ENCODE measurements around the gene CEP164. TPM values are rescaled to one million over a fixed set of nuclear protein-coding genes. Genes with fewer than 3 reads are reported as not detected.

Gene CEP164
- total and polyA plus RNA-seq, 2 of the 8 experiments (the other 6 are each of a cell fraction or from before 2014, with no cell fraction given), result 8.4 to 20.8 TPM

DNA sequence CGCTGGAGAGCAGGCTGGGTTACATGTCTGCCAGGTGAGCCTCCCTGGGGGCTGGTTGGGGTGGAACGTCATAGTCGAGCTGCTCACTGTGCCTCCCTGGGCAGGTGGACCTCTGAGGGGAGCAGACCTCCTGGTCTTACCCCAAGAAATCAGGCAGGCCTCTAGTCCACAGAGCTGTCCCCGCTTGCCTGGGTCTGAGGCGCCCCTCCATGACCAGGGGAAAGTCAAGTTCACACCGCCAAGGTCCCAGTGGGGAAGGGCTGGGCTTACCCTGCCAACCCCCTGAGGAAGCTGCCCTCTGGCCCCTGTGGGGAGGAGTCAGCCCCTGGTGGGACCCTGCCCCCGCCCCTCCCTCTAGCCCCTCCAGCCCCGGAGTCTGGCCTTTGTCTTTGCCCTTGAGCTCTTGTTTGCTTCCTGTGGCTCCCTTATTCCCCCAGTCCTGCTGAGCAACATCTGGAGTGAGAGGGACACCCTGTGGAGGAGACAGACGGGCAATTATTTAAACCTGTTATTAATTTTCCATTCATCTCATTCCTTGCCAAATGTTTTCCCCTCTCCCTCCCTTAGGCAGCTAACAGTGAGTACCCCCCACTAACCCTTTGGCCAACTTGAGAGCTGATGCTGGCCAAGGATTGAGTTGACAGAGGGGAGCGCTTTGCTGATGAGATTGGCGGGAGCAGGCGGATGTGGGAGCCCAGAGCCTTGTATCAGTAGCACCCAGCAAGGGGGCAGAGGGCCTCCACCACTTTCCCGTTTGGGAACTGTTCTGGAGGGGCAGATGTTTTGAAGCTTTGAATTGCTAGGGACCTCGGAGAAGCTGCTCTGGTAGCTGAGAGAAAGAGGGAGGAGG is 83.4 kb downstream of the CEP164 start (continued):
- TF ChIP-seq, protein P1, sequence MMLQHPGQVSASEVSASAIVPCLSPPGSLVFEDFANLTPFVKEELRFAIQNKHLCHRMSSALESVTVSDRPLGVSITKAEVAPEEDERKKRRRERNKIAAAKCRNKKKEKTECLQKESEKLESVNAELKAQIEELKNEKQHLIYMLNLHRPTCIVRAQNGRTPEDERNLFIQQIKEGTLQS (IDR thresholded peaks at IDR 0.05; ENCODE audit: insufficient read depth, low read depth, low read length), result no peak
- no peak for TF ChIP-seq TCF12 (IDR thresholded peaks at IDR 0.05; ENCODE audit: low read depth, low read length)
- TF ChIP-seq EGR1 (IDR thresholded peaks at IDR 0.05; ENCODE audit: borderline replicate concordance, low read depth, low read length), result no peak
